Hepatocyte (in vitro differentiated cells): ENCODE measurements around the gene PACRG.

ENCODE experiments used
- EZH2 ChIP-seq: fragments of 200-600 bp; sonication (generic); IDR thresholded peaks from 2 replicates; pipeline ENCODE4 v1.6.1; 2016; ENCODE audit warnings: antibody characterized with exemption, mild to moderate bottlenecking, borderline replicate concordance
- TF ChIP-seq, protein P1 (sequence below): fragments of 200-600 bp; sonication (generic); IDR thresholded peaks from 2 replicates; pipeline ENCODE4 v1.5.1; 2016; ENCODE audit warnings: antibody characterized with exemption, mild to moderate bottlenecking; ENCODE audit not compliant: poor library complexity

DNA sequence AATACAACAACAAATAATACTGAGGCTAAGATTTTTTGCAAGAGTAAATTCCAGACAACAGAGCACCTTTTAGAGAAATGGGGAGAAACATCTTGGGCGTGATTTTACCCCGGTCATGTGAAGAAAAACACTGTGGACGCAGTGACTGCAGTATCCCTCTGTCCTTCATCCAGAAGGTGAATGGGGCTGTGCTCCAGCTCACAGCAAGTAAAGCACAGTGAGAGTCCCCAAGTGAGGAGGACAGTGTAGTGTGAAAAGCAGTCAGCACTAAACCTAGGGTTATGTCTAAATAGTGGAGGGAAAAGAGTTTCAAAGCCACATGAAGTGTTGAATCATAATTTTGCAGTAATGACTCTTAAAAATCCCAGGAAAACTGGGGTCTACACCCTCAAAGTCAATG is 338.4 kb downstream of the PACRG start:
- TF ChIP-seq, protein P1, sequence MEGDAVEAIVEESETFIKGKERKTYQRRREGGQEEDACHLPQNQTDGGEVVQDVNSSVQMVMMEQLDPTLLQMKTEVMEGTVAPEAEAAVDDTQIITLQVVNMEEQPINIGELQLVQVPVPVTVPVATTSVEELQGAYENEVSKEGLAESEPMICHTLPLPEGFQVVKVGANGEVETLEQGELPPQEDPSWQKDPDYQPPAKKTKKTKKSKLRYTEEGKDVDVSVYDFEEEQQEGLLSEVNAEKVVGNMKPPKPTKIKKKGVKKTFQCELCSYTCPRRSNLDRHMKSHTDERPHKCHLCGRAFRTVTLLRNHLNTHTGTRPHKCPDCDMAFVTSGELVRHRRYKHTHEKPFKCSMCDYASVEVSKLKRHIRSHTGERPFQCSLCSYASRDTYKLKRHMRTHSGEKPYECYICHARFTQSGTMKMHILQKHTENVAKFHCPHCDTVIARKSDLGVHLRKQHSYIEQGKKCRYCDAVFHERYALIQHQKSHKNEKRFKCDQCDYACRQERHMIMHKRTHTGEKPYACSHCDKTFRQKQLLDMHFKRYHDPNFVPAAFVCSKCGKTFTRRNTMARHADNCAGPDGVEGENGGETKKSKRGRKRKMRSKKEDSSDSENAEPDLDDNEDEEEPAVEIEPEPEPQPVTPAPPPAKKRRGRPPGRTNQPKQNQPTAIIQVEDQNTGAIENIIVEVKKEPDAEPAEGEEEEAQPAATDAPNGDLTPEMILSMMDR: no peak
- TF ChIP-seq EZH2: no peak
